PC-3 (cell line): Measurements from ENCODE around the gene CBX1. TPM values are rescaled to one million over a fixed set of nuclear protein-coding genes. Genes with fewer than 3 reads are reported as not detected.

Experiments
- ATAC-seq: fragments of 200-7000 bp; cut with Tn5 transposase; 2 replicates; pipeline ENCODE4 v1.9.1; 2020; ENCODE audit warnings: mild to moderate bottlenecking, moderate library complexity
- BruUV-seq: library from RNA; stranded (reverse); fragments of 400-500 nt; replicated peaks from 2 replicates; lab custom pipeline; 2021; lab: Mats Ljungman, UMichigan
- CTCF ChIA-PET: fragments of 300-600 bp; sonication (Branson Sonifier 250); formaldehyde crosslinking; loops from one replicate; lab custom pipeline; 2022; ENCODE audit warnings: antibody characterized with exemption; lab: Charles Lee
- POLR2A ChIA-PET: fragments of 300-600 bp; sonication (Branson Sonifier 250); formaldehyde crosslinking; loops from one replicate; lab custom pipeline; 2022; ENCODE audit warnings: antibody characterized with exemption; ENCODE audit not compliant: unreplicated experiment; lab: Charles Lee
- DNase-seq: peaks from one replicate; pipeline ENCODE4 v3.0.0-alpha.2; 2015
- H2AFZ ChIP-seq: fragments of 300-600 bp; sonication (generic); 2 replicates; pipeline ENCODE4 v1.6.0; 2016; ENCODE audit warnings: antibody characterized with exemption, low read length
- H3F3A ChIP-seq: fragments of 300-600 bp; sonication (generic); one replicate; pipeline ENCODE4 v1.6.0; 2017; ENCODE audit warnings: antibody characterized with exemption, low read length, control low read depth, mild to moderate bottlenecking; ENCODE audit not compliant: unreplicated experiment
- H3K27ac ChIP-seq: fragments of 300-600 bp; sonication (generic); 2 replicates; pipeline ENCODE4 v1.5.1; 2016; ENCODE audit warnings: mild to moderate bottlenecking, low read length
- H3K27me3 ChIP-seq: fragments of 300-600 bp; sonication (generic); 2 replicates; pipeline ENCODE4 v1.6.1; 2016; ENCODE audit warnings: low read length, mixed read lengths
- H3K36me3 ChIP-seq: fragments of 300-600 bp; sonication (generic); 2 replicates; pipeline ENCODE4 v1.6.1; 2016; ENCODE audit warnings: low read depth, mixed run types, low read length, mixed read lengths
- H3K4me1 ChIP-seq: fragments of 300-600 bp; sonication (generic); 2 replicates; pipeline ENCODE4 v1.5.1; 2016; ENCODE audit warnings: low read length; ENCODE audit not compliant: insufficient read depth
- H3K4me2 ChIP-seq: fragments of 300-600 bp; sonication (generic); 2 replicates; pipeline ENCODE4 v1.6.0; 2016; ENCODE audit warnings: low read length
- H3K4me3 ChIP-seq: fragments of 300-600 bp; sonication (generic); 2 replicates; pipeline ENCODE4 v1.5.1; 2016; ENCODE audit warnings: mild to moderate bottlenecking, low read length, mixed read lengths
- H3K79me2 ChIP-seq: fragments of 300-600 bp; sonication (generic); 2 replicates; pipeline ENCODE4 v1.6.1; 2017; ENCODE audit warnings: low read length, mixed read lengths
- H3K9ac ChIP-seq: fragments of 300-600 bp; sonication (generic); 2 replicates; pipeline ENCODE4 v1.6.0; 2016; ENCODE audit warnings: mild to moderate bottlenecking, low read length
- H3K9me2 ChIP-seq: fragments of 300-600 bp; sonication (generic); replicated peaks from 2 replicates; pipeline ENCODE4 v1.6.1; 2016; ENCODE audit warnings: mixed run types, low read length, mixed read lengths
- H3K9me3 ChIP-seq: fragments of 300-600 bp; sonication (generic); 2 replicates; pipeline ENCODE4 v1.6.1; 2016; ENCODE audit warnings: low read length, mixed read lengths
- H4K20me1 ChIP-seq: fragments of 300-600 bp; sonication (generic); 2 replicates; pipeline ENCODE4 v1.6.1; 2016; ENCODE audit warnings: low read length, mixed read lengths
- CTCF ChIP-seq: fragments of 300-600 bp; sonication (generic); conservative IDR thresholded peaks from 2 replicates; pipeline ENCODE4 v1.5.1; 2017; ENCODE audit warnings: antibody characterized with exemption, low read depth, mild to moderate bottlenecking, low read length
- EZH2 ChIP-seq: fragments of 300-600 bp; sonication (generic); IDR thresholded peaks from one replicate; pipeline ENCODE4 v1.6.1; 2017; ENCODE audit warnings: antibody characterized with exemption, mild to moderate bottlenecking, low read length; ENCODE audit not compliant: unreplicated experiment
- EZH2phosphoT487 ChIP-seq: fragments of 300-600 bp; sonication (generic); IDR thresholded peaks from 2 replicates; pipeline ENCODE4 v1.6.1; 2018; ENCODE audit warnings: mild to moderate bottlenecking, antibody characterized with exemption, low read length, borderline replicate concordance
- intact Hi-C: fragments of 100-400 bp; cut with micrococcal nuclease; formaldehyde crosslinking; loops from 2 replicates; pipeline ENCODE4 v1.9.0; 2023
- total RNA-seq: library from RNA; depleted of rRNA; stranded (reverse); fragments of >200 nt; gene quantifications from 2 replicates; pipeline ENCODE4 v1.2.3, GENCODE V29; 2014

Gene CBX1
- total RNA-seq, 1 experiment from 2014 or later = 119 TPM

GRCh38 chr17:48148029-48148770 is 46.9 kb upstream of the CBX1 start:
- H3K79me2 ChIP-seq = no peaks in the 10 kb centered on the region
- intact Hi-C loops = no loop called here
- H4K20me1 ChIP-seq = no peaks in the 10 kb centered on the region
- H3F3A ChIP-seq = no peaks in the 10 kb centered on the region
- no peak for DNase-seq
- TF ChIP-seq CTCF (no peak), EZH2 (no peak), EZH2phosphoT487 (no peak)
- H3K27ac ChIP-seq = no peak overlapping the region
- CTCF ChIA-PET = no interaction called here
- no peak overlapping the region for H3K4me3 ChIP-seq
- H2AFZ ChIP-seq = no peak overlapping the region
- no TSS peak for BruUV-seq
- H3K9me3 ChIP-seq = no peaks in the 10 kb centered on the region
- H3K4me2 ChIP-seq = no peak overlapping the region
- no peaks in the 10 kb centered on the region for H3K9me2 ChIP-seq
- no peaks in the 10 kb centered on the region for H3K36me3 ChIP-seq
- POLR2A ChIA-PET = interaction anchor here (0.5 kb wide), 1 partner anchor 149 kb away, joined by 6 read pairs; no protein-coding TSS in a partner anchor
- no peaks in the 10 kb centered on the region for H3K4me1 ChIP-seq
- no peak overlapping the region for H3K9ac ChIP-seq
- ATAC-seq = no peak
- H3K27me3 ChIP-seq = peaks cover 80% of the 10 kb centered on the region

- Histone ChIP-seq H4K20me1 (no peaks in the 10 kb centered on the region), H3K4me2 (no peak overlapping the region), H3K27me3 (peaks cover 60% of the 10 kb centered on the region), H3K27ac (no peak overlapping the region), H3K36me3 (no peaks in the 10 kb centered on the region), H3K9me2 (no peaks in the 10 kb centered on the region), H3K9ac (no peak overlapping the region), H2AFZ (no peak overlapping the region), H3F3A (no peaks in the 10 kb centered on the region), H3K4me1 (no peaks in the 10 kb centered on the region), H3K9me3 (no peaks in the 10 kb centered on the region), H3K79me2 (no peaks in the 10 kb centered on the region), H3K4me3 (no peak overlapping the region)
- DNase-seq = no peak
- POLR2A ChIA-PET = no interaction called here
- TF ChIP-seq EZH2 = no peak
- TF ChIP-seq CTCF = no peak
- no peak for TF ChIP-seq EZH2phosphoT487
- intact Hi-C loops = no loop called here
- ATAC-seq = no peak
- CTCF ChIA-PET = no interaction called here
- BruUV-seq = no TSS peak
Measured at GRCh38 chr17:48144976-48145798, 43.9 kb upstream of the CBX1 start.

GRCh38 chr17:48144231-48144630 is 43.0 kb upstream of the CBX1 start:
- Histone ChIP-seq H4K20me1 (no peaks in the 10 kb centered on the region), H3K4me3 (no peak overlapping the region), H3K9me2 (no peaks in the 10 kb centered on the region), H3K4me1 (no peaks in the 10 kb centered on the region), H3K4me2 (no peak overlapping the region), H2AFZ (no peak overlapping the region), H3F3A (no peaks in the 10 kb centered on the region), H3K79me2 (no peaks in the 10 kb centered on the region), H3K27ac (no peak overlapping the region), H3K27me3 (peaks cover 50% of the 10 kb centered on the region), H3K9me3 (no peaks in the 10 kb centered on the region), H3K9ac (no peak overlapping the region), H3K36me3 (no peaks in the 10 kb centered on the region)
- ChIA-PET POLR2A (no interaction called here), CTCF (no interaction called here)
- DNase-seq (no peak), ATAC-seq (no peak)
- BruUV-seq = no TSS peak
- no peak for TF ChIP-seq EZH2
- TF ChIP-seq CTCF = no peak
- TF ChIP-seq EZH2phosphoT487 = no peak
- intact Hi-C loops = no loop called here
